Stimulated activated CD8-positive, alpha-beta memory T cell treated with anti-CD3 and anti-CD28 coated beads, Interleukin-15, amount 100 ng/mL, for 4 hours (primary cell): ENCODE measurements around the gene AOC1.
"Not testable (repeated sequence)": the region's sequence is repeated elsewhere in the genome, so short reads cannot be mapped to it uniquely, and the experiment has no call there.

ENCODE experiments used
- DNase-seq, 2 donors: peaks; one replicate each; pipeline ENCODE4 v3.0.0-alpha.2; 2020; ENCODE audit warnings: low read depth in 2 of 2

The AOC1 gene, protein sequence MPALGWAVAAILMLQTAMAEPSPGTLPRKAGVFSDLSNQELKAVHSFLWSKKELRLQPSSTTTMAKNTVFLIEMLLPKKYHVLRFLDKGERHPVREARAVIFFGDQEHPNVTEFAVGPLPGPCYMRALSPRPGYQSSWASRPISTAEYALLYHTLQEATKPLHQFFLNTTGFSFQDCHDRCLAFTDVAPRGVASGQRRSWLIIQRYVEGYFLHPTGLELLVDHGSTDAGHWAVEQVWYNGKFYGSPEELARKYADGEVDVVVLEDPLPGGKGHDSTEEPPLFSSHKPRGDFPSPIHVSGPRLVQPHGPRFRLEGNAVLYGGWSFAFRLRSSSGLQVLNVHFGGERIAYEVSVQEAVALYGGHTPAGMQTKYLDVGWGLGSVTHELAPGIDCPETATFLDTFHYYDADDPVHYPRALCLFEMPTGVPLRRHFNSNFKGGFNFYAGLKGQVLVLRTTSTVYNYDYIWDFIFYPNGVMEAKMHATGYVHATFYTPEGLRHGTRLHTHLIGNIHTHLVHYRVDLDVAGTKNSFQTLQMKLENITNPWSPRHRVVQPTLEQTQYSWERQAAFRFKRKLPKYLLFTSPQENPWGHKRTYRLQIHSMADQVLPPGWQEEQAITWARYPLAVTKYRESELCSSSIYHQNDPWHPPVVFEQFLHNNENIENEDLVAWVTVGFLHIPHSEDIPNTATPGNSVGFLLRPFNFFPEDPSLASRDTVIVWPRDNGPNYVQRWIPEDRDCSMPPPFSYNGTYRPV

DNA sequence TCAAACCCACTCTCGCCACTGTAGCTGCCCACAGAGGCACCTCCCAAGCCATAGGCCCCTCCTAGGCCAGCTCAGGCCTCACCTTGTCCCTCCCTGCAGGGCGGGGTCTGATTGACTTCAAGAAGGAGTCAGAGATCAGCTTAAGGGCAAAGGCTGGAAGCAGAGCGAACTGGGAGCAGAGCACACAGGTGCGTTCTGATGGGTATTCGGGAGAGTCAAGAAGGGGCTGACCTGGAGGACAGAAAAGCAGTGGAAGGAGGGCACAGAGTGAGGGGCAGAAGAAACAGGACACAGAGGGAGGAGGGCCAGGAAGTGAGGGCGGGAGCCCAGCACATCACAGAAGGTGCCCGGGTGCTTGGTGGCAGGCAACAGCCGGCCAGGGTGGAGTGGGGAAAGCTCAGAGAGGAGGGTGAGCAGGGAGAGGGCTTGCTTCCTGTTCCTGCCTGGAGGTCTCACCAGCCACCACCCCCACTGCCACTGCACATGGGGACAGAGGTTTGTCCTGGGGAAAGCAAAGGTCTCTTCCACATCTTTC is at the start of gene AOC1:
TSS of gene AOC1 (plus strand) at position 147 of the 535 bp plus-strand sequence. CDS start 3,954 bp downstream, outside the sequence.
- no peak for DNase-seq

DNA sequence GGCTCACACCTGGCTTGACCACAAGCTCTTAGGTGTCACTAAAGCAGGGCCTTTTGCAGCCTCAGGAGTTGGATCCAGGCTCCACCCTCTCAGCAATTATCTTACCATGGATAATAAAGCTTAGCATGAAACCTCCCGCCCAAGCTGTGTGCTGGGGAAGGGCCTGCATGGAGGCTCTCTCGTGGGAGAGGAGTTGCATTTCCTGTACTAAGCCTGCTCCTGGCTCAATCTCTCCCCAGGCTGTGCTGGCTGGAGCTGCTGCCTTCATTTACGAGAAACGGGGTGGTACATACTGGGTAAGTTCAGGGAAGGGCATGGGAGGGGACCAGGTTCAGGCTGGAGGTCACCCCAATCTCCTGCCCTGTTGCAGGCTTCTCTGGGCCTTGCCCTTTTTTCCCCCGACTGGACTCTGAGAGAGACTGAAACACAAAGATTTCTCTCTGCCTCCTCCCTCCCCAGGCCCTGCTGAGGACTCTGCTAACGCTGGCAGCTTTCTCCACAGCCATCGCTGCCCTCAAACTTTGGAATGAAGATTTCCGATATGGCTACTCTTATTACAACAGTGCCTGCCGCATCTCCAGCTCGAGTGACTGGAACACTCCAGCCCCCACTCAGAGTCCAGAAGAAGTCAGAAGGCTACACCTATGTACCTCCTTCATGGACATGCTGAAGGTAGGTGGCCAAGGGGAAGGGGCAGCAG is 49.0 kb upstream of the AOC1 start:
- no peak for DNase-seq

- DNase-seq = no peak
Observed at GRCh38 chr7:150804802-150805201, 47.5 kb upstream of the AOC1 start.

GRCh38 chr7:150805864-150806263 is 46.5 kb upstream of the AOC1 start:
- DNase-seq = no peak

GRCh38 chr7:150806454-150806853 is 45.9 kb upstream of the AOC1 start:
- no peak for DNase-seq

DNA sequence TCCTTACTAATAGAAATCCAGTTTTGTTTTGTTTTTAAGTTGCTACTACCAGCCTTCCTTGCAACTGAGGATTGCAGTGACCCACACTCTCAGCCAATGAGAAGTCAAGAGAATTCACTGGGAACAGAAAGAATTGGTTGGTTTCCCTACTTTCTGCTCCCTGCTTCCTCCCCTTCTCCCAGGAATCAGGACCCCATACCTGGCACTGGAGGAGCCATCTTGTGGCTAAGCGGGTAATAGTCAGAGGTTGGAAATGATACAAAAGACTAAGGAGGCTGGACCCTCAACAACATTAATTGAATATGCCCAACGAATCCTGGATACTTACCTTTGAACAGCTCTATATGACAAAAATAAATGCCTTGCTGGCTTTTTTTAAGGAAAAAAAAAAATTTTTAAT is 45.5 kb upstream of the AOC1 start:
- DNase-seq = no peak

DNA sequence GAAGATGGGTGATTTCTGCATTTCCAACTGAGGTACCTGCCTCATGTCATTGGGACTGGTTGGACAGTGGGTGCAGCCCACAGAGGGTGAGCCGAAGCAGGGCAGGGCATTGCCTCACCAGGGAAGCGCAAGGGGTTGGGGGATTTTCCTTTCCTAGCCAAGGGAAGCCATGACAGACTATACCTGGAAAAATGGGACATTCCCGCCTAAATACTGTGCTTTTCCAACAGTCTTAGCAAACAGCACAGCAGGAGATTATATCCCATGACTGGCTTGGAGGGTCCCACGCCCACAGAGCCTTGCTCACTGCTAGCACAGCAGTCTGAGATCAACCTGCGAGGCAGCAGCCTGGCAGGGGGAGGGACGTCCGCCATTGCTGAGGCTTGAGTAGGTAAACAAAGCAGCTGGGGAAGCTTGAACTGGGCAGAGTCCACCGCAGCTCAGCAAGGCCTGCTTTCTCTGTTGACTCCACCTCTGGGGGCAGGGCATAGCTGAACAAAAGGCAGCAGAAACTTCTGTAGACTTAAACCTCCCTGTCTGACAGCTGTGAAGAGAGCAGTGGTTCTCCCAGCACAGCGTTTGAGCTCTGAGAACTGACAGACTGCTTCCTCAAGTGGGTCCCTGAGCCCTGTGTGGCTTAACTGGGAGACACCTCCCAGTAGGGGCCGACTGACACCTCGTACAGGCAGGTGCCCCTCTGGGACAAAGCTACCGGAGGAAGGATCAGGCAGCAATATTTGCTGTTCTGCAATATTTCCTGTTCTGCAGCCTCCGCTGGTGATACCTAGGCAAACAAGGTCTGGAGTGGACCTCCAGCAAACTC is 44.5 kb upstream of the AOC1 start:
- not testable (repeated sequence) for DNase-seq

- DNase-seq = no peak
Observed at GRCh38 chr7:150814328-150815001, 37.9 kb upstream of the AOC1 start.

GRCh38 chr7:150818971-150819370 is 33.3 kb upstream of the AOC1 start:
- no peak for DNase-seq

GRCh38 chr7:150820148-150820547 is 32.2 kb upstream of the AOC1 start:
- DNase-seq = no peak

DNA sequence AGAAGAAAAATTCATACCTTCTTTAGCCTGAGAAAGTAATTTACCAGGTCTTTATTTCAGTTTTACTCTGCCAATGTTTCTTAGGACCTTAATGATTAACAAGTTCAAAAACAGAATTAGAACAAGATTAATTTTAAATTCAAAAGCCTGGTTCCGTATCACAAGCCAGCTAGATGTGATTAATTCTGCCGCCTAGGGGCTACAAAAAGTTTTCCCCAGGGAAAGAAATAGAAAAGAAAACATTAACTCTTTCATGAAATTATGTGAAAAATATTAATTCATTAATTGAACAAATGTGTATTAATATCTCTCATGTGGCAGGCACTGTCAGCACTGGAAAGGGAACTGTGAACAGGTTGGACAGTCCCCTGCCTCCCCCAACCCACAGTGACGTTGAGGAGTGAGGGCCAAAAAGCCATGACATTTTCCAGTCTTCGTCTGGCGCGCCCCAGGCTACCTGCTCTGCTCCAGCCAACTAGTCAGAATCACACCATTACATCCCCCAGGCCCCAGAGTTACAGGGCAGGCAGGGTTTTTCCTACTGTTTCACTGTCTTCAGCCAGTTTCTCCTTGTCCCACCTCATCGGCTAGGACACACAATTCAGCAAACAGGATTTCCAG is 31.6 kb upstream of the AOC1 start:
- DNase-seq = no peak

GRCh38 chr7:150823043-150823442 is 29.3 kb upstream of the AOC1 start:
- DNase-seq = no peak

- no peak for DNase-seq
Observed at GRCh38 chr7:150823484-150824126, 28.7 kb upstream of the AOC1 start.

DNA sequence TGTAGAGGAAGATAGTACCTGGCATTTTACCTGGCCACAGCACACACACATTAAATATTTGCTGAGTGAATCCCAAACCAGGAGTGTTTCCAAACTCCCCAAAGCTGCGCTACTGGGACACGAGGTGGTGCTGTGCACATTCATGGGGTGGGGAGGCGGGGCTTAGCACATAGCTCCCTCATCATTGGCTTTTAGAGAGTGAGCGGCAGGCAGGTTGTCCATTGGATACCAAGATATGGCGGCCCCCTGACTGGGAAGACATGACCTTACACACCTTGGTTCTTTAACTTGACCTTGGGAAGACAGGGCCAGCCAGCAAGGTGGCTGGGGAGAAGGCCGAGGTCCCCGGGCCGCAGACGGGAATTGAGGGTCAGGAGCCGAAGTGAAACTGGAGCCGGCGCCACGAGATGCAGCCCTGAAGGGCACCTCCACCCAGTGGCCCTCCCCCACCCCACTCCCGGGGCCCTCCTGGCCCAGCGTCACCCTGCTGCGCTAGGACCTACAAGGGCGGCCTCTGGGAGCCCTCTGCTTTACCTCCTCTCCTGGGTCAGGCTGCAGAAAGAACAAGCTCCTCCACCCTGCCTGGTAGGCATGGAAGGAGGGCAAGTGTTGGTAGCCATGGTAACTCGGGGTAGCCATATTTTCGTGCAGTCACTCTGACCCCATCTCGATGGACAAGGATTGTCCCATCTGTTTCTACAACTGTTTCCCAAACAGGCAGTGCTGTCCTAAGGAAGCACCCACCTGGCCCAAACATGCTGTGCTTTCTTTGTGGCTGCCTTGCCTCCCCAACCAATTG is 27.7 kb upstream of the AOC1 start:
- DNase-seq = no peak

GRCh38 chr7:150826061-150826849 is 26.1 kb upstream of the AOC1 start:
- DNase-seq = no peak

DNA sequence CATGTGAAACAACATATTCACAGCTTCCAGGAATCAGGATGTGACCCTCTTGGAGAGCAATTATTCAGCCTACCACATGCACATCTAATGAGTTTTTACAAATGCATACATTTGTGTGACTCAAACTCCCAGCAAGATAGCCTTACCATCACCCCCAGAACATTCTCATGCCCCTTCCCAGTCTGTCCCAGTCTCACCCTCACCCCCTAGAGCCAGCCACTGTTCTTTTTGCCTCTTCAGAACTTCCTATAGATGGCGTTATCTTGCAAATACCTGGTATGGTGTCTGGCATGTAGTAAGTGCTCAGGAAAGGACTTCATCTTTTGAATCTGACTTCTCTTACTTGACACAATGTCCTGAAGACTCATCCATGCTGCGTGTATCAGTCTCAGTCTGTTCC is 23.9 kb upstream of the AOC1 start:
- DNase-seq = no peak

DNA sequence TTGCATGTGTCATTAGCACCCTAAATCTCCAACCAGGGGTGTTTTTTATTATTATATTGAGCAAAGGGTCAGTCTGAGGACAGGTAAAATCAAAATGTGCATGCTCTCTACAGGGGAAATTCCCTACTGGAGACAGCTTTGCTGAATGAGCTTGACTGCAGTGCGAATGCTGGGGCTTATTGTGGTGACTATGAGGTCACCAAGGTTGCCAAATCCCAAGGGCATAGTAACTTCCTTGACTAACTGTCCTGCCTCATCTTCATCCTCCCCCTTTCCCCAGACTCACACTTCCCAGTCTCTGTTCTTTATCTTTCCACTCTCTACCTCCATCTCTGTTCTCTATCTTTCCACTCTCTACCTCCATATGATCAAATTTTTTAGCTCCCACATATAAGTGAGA is 22.9 kb upstream of the AOC1 start:
- DNase-seq = no peak

DNA sequence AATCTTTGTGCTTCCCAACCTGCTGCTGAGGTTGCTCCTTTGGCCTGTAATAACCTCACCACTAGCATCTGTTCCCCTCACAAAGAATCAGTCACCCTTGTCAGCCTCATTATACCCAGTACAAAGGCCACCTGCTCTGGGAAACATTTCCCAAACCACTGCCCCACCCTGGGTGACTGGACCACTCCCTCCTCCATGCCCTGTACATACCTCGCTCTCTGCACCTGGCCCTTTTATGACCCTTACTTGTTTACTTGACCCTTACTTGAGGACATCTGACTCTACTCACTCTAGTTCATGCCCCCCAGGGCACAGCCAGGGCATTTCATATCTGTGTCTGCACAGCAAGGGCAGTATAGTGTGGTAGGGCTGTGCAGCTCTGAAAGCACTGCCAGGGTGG is 21.4 kb upstream of the AOC1 start:
- no peak for DNase-seq
